DND-41 (cell line): ENCODE measurements around the gene PDXDC1.

Experiments used
- CTCF ChIP-seq: IDR thresholded peaks from 2 replicates; pipeline ENCODE4 v1.5.1; 2012; ENCODE audit warnings: borderline replicate concordance, low read length, moderate library complexity, mild to moderate bottlenecking; ENCODE audit not compliant: poor library complexity, severe bottlenecking; ENCODE audit errors: extremely low read depth
- EZH2 ChIP-seq: IDR thresholded peaks from 3 replicates; pipeline ENCODE4 v1.6.1; 2012; ENCODE audit warnings: borderline replicate concordance, low read depth, mild to moderate bottlenecking, moderate library complexity, low read length, inconsistent platforms; ENCODE audit not compliant: severe bottlenecking

- TF ChIP-seq CTCF (no peak), EZH2 (no peak)
Measured at GRCh38 chr16:14958970-14959369, 15.9 kb upstream of the PDXDC1 start.
